ENCODE measurements around the gene MZB1. TPM values are rescaled to one million over a fixed set of nuclear protein-coding genes. Genes with fewer than 3 reads are reported as not detected.

Gene MZB1
- total RNA-seq, 2 donors from 2014 or later: 10.6 to 13.2 TPM

GRCh38 chr5:139382807-139383206 is 6.9 kb downstream of the MZB1 start:
- DNase-seq: no peak
- intact Hi-C loops (cut with DNase I): no loop called here
- peaks cover 13% of the 10 kb centered on the region for H3K4me1 ChIP-seq
- no peaks in the 10 kb centered on the region for H3K27me3 ChIP-seq
- no peaks in the 10 kb centered on the region for H3K9me3 ChIP-seq
- no peak overlapping the region for H3K4me3 ChIP-seq
- peak overlapping the region in 1 of 2 donors; percentile 40 for H3K9ac ChIP-seq (ENCODE audit: low read depth in 2 of 2, low read length in 2 of 2)
- no peak overlapping the region for H3K27ac ChIP-seq
- TF ChIP-seq, protein P1, sequence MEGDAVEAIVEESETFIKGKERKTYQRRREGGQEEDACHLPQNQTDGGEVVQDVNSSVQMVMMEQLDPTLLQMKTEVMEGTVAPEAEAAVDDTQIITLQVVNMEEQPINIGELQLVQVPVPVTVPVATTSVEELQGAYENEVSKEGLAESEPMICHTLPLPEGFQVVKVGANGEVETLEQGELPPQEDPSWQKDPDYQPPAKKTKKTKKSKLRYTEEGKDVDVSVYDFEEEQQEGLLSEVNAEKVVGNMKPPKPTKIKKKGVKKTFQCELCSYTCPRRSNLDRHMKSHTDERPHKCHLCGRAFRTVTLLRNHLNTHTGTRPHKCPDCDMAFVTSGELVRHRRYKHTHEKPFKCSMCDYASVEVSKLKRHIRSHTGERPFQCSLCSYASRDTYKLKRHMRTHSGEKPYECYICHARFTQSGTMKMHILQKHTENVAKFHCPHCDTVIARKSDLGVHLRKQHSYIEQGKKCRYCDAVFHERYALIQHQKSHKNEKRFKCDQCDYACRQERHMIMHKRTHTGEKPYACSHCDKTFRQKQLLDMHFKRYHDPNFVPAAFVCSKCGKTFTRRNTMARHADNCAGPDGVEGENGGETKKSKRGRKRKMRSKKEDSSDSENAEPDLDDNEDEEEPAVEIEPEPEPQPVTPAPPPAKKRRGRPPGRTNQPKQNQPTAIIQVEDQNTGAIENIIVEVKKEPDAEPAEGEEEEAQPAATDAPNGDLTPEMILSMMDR (IDR thresholded peaks at IDR 0.05): no peak
- no peaks in the 10 kb centered on the region for H3K36me3 ChIP-seq

DNA sequence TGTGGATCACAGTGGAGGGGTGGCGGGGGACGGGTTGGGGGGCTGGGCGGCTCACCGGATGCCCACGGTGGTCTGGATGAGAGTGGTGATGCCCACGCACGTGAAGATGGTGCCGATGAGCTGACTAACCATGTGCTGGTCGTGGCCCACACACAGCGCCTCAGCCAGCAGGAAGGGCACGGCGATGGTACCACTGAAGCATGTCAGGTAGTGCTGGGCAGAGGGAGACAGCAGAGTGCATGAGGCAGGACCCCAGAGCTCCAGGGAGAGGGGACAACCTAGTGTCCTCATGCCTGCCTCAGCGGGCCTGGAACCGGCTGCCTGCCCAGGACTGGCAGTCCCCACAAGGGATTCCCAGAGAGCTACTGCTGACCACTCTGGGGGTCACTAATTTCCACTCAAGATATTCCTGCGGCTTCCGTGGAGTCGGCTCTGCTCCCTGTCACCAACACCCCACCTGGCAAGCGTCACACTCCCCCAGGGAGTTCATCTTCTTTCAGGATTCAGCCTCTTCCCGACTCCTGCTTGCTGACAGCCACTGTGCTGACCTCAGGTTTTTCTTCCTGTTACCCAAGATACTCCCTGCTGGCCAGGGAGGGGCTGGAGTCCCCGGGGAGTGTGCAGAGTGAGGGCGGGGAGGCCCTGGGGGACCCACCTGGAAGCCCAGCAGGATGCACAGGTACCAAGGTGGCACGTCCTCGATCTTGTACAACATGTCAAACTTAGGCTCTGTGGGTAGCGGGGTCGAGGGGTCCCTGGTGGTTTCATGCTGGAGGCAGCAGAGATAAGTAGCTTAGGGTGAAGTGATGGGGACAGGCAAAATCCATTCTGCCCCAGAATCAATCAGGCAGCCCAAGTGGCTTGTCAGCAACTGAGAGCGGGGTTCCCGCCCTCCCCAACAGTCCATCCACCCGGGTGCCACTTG is 7.6 kb downstream of the MZB1 start:
- no peak overlapping the region for H3K27ac ChIP-seq
- TF ChIP-seq, protein P1 (IDR thresholded peaks at IDR 0.05): no peak
- no peaks in the 10 kb centered on the region for H3K27me3 ChIP-seq
- peaks cover 9% of the 10 kb centered on the region for H3K4me1 ChIP-seq
- H3K9me3 ChIP-seq: no peaks in the 10 kb centered on the region
- peak overlapping the region in 1 of 2 donors; percentile 40 for H3K9ac ChIP-seq (ENCODE audit: low read depth in 2 of 2, low read length in 2 of 2)
- H3K4me3 ChIP-seq: no peak overlapping the region
- intact Hi-C loops (cut with DNase I): no loop called here
- DNase-seq: no peak
- no peaks in the 10 kb centered on the region for H3K36me3 ChIP-seq

DNA sequence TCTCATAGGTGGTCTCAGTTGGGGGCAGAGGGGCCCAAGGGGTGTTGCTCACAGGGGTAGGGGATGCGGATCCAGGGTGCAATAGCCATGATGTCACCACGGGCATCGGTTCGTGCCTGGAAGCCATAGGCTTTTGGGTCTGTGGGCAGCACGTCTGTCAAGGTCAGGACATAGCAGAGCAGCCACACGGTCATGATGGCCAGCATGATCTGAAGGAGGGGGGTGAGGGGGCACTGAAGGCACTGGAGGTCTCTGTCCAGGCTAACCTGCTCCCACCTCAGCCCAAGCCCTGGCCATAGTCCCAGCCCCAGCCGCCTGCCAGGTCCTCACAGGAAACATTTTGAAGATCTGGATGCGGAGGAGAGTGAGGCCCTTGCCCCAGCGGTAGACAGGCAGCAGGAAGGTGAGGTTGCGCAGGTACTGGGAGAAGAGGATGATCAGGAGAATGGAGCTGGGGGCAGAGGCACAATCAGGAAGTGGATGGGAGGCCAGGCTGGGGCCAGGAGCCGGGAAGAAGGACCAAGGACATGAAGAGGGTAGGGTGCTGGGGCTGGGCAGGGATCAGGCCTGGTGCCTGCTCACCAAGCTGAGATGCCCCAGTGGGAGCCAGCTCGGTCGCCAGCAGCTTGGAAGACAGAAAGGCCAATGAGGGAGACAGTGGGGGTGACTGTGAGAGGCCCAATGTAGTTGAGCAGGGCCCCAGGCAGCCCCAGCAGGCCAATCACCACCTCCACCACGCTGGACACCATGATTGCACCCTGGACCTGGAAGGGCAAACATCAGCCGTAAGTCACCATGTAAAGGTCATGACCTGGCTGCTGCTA is 9.9 kb downstream of the MZB1 start:
- H3K9ac ChIP-seq (ENCODE audit: low read depth in 2 of 2, low read length in 2 of 2): no peak overlapping the region
- no peaks in the 10 kb centered on the region for H3K9me3 ChIP-seq
- DNase-seq: no peak
- no peaks in the 10 kb centered on the region for H3K36me3 ChIP-seq
- TF ChIP-seq, protein P1 (IDR thresholded peaks at IDR 0.05): no peak
- H3K27ac ChIP-seq: no peak overlapping the region
- no peaks in the 10 kb centered on the region for H3K27me3 ChIP-seq
- H3K4me1 ChIP-seq: peaks cover 7% of the 10 kb centered on the region
- H3K4me3 ChIP-seq: no peak overlapping the region
- intact Hi-C loops (cut with DNase I): no loop called here

DNA sequence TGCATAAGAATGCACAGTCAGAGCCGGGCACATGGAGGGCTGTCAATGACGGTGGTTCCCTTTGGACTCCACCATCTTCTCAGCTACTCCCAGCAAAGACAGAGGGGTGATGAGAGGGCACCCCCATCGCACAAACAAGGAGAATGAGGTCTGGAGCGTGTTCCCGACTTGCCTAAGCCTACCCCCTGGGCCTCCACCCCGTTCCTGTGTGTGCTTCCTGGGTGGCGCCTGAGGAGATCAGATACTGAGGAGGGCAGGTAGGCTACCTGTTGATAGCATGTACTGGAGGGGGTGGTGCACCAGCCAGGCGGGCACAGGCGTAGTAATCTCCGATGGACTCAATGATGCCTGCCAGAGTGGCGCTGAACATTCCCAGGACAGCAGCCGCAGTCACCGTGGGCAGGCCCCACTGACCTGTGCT is 10.8 kb downstream of the MZB1 start:
- TF ChIP-seq, protein P1 (IDR thresholded peaks at IDR 0.05): no peak
- Histone ChIP-seq H3K27ac (no peak overlapping the region), H3K9me3 (no peaks in the 10 kb centered on the region), H3K4me1 (peaks cover under 1% of the 10 kb centered on the region), H3K9ac (ENCODE audit: low read depth in 2 of 2, low read length in 2 of 2) (no peak overlapping the region), H3K36me3 (no peaks in the 10 kb centered on the region), H3K27me3 (no peaks in the 10 kb centered on the region), H3K4me3 (no peak overlapping the region)
- DNase-seq: no peak
- intact Hi-C loops (cut with DNase I): no loop called here

GRCh38 chr5:139378101-139378825 is 11.4 kb downstream of the MZB1 start:
- no peak overlapping the region for H3K27ac ChIP-seq
- TF ChIP-seq, protein P1 (IDR thresholded peaks at IDR 0.05): no peak
- no peaks in the 10 kb centered on the region for H3K27me3 ChIP-seq
- H3K4me1 ChIP-seq: peaks cover 7% of the 10 kb centered on the region
- H3K4me3 ChIP-seq: no peak overlapping the region
- no peaks in the 10 kb centered on the region for H3K36me3 ChIP-seq
- intact Hi-C loops (cut with DNase I): no loop called here
- DNase-seq: no peak
- H3K9me3 ChIP-seq: no peaks in the 10 kb centered on the region
- H3K9ac ChIP-seq (ENCODE audit: low read depth in 2 of 2, low read length in 2 of 2): no peak overlapping the region
